ENCODE measurements around the gene GPC5. TPM values are rescaled to one million over a fixed set of nuclear protein-coding genes. Genes with fewer than 3 reads are reported as not detected.

Gene GPC5
- total RNA-seq, 1 donor from 2014 or later: 10.2 TPM

DNA sequence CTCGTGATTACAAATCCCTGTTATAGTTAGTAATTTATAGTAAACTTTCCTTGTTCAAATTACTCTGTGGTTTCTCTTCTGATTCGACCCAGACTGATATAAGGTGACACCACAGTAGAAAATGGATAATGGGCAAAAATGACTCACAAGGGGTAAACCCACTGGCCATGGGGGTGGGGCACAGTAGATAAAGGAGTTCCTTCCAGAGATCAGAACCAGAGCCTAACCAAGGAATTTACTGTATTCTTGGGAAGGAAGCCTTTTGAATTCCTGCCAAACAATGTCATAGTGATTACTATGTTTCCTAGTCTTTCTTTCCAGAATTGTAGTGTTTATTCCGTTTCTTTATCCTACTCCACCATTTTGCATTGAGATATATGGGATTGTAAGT, 29.0 kb upstream of the GPC5 start:
- H3K27me3 Mint-ChIP-seq (ENCODE audit: unreplicated experiment): peaks cover 2% of the 10 kb centered on the region
- no peaks in the 10 kb centered on the region for H3K36me3 Mint-ChIP-seq (ENCODE audit: unreplicated experiment)
- H3K4me3 Mint-ChIP-seq (ENCODE audit: unreplicated experiment): no peak overlapping the region
- TF ChIP-seq, protein P1, sequence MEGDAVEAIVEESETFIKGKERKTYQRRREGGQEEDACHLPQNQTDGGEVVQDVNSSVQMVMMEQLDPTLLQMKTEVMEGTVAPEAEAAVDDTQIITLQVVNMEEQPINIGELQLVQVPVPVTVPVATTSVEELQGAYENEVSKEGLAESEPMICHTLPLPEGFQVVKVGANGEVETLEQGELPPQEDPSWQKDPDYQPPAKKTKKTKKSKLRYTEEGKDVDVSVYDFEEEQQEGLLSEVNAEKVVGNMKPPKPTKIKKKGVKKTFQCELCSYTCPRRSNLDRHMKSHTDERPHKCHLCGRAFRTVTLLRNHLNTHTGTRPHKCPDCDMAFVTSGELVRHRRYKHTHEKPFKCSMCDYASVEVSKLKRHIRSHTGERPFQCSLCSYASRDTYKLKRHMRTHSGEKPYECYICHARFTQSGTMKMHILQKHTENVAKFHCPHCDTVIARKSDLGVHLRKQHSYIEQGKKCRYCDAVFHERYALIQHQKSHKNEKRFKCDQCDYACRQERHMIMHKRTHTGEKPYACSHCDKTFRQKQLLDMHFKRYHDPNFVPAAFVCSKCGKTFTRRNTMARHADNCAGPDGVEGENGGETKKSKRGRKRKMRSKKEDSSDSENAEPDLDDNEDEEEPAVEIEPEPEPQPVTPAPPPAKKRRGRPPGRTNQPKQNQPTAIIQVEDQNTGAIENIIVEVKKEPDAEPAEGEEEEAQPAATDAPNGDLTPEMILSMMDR (IDR thresholded peaks at IDR 0.05; ENCODE audit: partially characterized antibody, unreplicated experiment): no peak
- peaks cover 5% of the 10 kb centered on the region for H3K4me1 Mint-ChIP-seq (ENCODE audit: low read depth, unreplicated experiment)
- H3K27ac Mint-ChIP-seq (ENCODE audit: unreplicated experiment): no peak overlapping the region
- DNase-seq: no peak
- no peaks in the 10 kb centered on the region for H3K9me3 Mint-ChIP-seq (ENCODE audit: unreplicated experiment)

DNA sequence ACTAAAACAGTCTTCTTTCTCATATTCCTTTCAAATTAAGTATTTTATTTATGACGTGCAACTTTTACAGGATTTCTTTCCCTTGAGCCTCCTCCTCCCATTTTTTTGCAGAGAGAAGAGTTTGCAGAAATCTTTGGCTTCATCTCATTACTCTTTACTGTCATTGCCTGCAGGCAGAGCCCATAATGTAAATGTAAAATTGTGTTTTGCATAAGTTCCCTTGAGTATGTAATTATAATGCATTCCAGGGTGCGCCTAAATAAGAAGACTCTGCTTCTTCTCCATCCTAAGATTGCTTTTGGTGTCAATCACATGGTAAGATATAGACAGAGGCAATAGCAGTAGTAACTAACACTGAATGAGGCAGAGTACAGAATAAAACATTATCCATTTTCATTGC, 27.9 kb upstream of the GPC5 start:
- Mint-ChIP-seq H3K4me1 (ENCODE audit: low read depth, unreplicated experiment) (peaks cover 5% of the 10 kb centered on the region), H3K27ac (ENCODE audit: unreplicated experiment) (no peak overlapping the region), H3K4me3 (ENCODE audit: unreplicated experiment) (no peak overlapping the region), H3K9me3 (ENCODE audit: unreplicated experiment) (no peaks in the 10 kb centered on the region), H3K36me3 (ENCODE audit: unreplicated experiment) (no peaks in the 10 kb centered on the region), H3K27me3 (ENCODE audit: unreplicated experiment) (peaks cover 2% of the 10 kb centered on the region)
- TF ChIP-seq, protein P1 (IDR thresholded peaks at IDR 0.05; ENCODE audit: partially characterized antibody, unreplicated experiment): no peak
- no peak for DNase-seq

DNA sequence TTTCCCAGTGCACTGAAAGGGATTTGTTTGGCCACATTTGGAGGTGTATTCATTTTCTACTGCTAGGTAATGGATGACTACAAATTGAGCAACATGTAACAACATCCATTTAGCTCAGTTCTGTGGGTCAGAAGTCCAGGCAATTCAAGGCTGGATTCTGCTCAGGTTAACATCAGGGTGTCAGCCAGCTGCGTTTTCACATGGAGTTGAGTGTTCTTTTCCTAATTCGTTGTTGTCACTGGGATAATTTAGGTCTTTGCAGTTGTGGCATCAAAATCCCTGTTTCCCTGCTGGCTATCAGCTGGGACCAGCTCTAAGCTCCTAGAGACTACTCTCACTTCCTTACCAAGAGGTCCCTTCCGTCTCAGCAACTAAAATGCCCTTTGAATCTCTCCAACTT, 25.5 kb upstream of the GPC5 start:
- Mint-ChIP-seq H3K9me3 (ENCODE audit: unreplicated experiment) (no peaks in the 10 kb centered on the region), H3K27ac (ENCODE audit: unreplicated experiment) (no peak overlapping the region), H3K4me3 (ENCODE audit: unreplicated experiment) (no peak overlapping the region), H3K27me3 (ENCODE audit: unreplicated experiment) (no peaks in the 10 kb centered on the region), H3K4me1 (ENCODE audit: low read depth, unreplicated experiment) (peaks cover 7% of the 10 kb centered on the region), H3K36me3 (ENCODE audit: unreplicated experiment) (no peaks in the 10 kb centered on the region)
- TF ChIP-seq, protein P1 (IDR thresholded peaks at IDR 0.05; ENCODE audit: partially characterized antibody, unreplicated experiment): no peak
- no peak for DNase-seq

DNA sequence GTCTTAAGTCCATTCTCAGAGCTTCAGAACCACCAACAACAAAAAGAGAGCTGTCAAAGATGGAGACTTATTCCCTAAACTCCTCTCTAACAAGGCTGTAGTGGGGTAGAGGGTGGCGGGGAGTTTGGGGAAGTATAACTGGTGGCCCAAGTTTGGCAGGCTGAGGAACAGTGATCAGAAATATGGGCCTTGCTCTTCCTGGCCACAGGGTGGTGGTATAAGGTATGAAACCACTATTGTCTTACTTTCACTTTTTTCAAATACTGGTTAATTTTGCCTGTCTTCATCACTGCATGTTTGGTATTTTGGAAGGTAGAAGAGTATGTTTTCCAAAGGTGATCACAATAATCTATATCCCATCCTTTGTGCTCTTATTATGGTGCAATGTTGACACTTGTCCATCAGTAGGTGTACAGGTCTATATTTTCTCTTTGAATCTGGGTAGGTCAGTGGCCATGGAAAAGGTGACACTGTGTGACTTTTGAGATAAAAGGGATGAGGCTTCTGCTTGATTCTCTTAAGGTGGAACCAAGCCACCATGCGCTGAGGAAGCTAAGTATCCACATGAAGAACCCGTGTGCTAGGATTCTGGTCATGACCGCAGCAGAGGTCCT, 23.2 kb upstream of the GPC5 start:
- Mint-ChIP-seq H3K4me1 (ENCODE audit: low read depth, unreplicated experiment) (peaks cover 7% of the 10 kb centered on the region), H3K4me3 (ENCODE audit: unreplicated experiment) (no peak overlapping the region), H3K9me3 (ENCODE audit: unreplicated experiment) (no peaks in the 10 kb centered on the region), H3K27me3 (ENCODE audit: unreplicated experiment) (no peaks in the 10 kb centered on the region), H3K36me3 (ENCODE audit: unreplicated experiment) (no peaks in the 10 kb centered on the region), H3K27ac (ENCODE audit: unreplicated experiment) (no peak overlapping the region)
- TF ChIP-seq, protein P1 (IDR thresholded peaks at IDR 0.05; ENCODE audit: partially characterized antibody, unreplicated experiment): peak; percentile 45
- no peak for DNase-seq

DNA sequence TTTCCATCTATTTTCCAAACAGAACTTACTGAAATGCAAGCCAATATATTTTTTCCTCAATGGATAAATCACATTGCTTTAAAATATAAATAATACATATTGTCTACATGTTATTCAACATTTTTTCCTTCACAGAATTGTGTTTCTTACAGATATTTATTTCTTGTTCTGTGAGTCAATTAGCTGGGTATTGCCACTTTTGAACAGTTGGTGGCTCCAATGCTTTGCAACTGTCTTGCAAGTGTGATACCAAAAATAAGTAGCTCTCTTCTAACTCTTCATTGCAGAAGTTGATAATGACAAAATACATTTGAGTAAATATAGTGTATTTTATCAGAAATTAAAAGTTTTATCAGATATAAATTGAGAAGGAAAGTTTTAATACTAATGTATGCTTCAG, 17.1 kb upstream of the GPC5 start:
- TF ChIP-seq, protein P1 (IDR thresholded peaks at IDR 0.05; ENCODE audit: partially characterized antibody, unreplicated experiment): no peak
- Mint-ChIP-seq H3K4me1 (ENCODE audit: low read depth, unreplicated experiment) (peaks cover 3% of the 10 kb centered on the region), H3K9me3 (ENCODE audit: unreplicated experiment) (no peaks in the 10 kb centered on the region)

More for the DNA sequence above, 17.1 kb upstream of the GPC5 start:
- Mint-ChIP-seq H3K27ac (ENCODE audit: unreplicated experiment) (no peak overlapping the region), H3K4me3 (ENCODE audit: unreplicated experiment) (no peak overlapping the region), H3K36me3 (ENCODE audit: unreplicated experiment) (no peaks in the 10 kb centered on the region), H3K27me3 (ENCODE audit: unreplicated experiment) (no peaks in the 10 kb centered on the region)
- no peak for DNase-seq

All from glutamatergic neuron (in vitro differentiated cells).